Measurements from ENCODE around the gene EIF3M. TPM values are rescaled to one million over a fixed set of nuclear protein-coding genes. Genes with fewer than 3 reads are reported as not detected.

Gene EIF3M
- total RNA-seq, 2 experiments from 2014 or later = 402 to 435 TPM

GRCh38 chr11:32616903-32617302 lies 33.3 kb downstream of the EIF3M start:
- ChIA-PET POLR2A (no interaction called here), CTCF (no interaction called here)
- H3K27me3 Mint-ChIP-seq = peaks cover 8% of the 10 kb centered on the region
- ATAC-seq = no peak
- peaks cover 1% of the 10 kb centered on the region for H3K36me3 Mint-ChIP-seq (ENCODE audit: low read depth)
- H3K4me1 Mint-ChIP-seq (ENCODE audit: low read depth) = no peaks in the 10 kb centered on the region
- no peak overlapping the region for H3K27ac Mint-ChIP-seq
- no peak overlapping the region for H3K4me3 Mint-ChIP-seq
- intact Hi-C loops (cut with micrococcal nuclease) = no loop called here
- peaks cover 3% of the 10 kb centered on the region for H3K9me3 Mint-ChIP-seq
- no peak for TF ChIP-seq CTCF (IDR thresholded peaks at IDR 0.05)
- DNase-seq = no peak

DNA sequence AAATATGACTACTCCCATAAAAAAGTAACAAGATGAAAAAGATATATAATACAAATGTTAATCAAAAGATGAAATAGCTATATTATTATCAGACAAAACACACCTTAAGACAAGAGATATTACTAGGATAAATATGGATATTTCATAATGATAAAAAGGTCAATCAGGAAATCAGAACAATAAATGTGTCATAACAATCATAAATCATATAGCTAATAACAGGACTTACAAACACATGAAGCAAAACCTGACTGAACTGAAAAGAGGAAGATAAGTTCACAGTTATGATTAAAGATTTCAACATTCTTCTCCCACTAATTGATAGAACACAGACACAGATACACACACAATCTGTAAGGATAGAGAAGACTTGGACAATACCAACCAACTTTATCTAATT lies 47.2 kb downstream of the EIF3M start:
- Mint-ChIP-seq H3K27me3 (peaks cover 16% of the 10 kb centered on the region), H3K4me3 (no peak overlapping the region), H3K27ac (no peak overlapping the region), H3K4me1 (ENCODE audit: low read depth) (no peaks in the 10 kb centered on the region), H3K9me3 (no peaks in the 10 kb centered on the region), H3K36me3 (ENCODE audit: low read depth) (no peaks in the 10 kb centered on the region)
- ChIA-PET CTCF (no interaction called here), POLR2A (no interaction called here)
- no peak for TF ChIP-seq CTCF (IDR thresholded peaks at IDR 0.05)
- intact Hi-C loops (cut with micrococcal nuclease) = no loop called here
- ATAC-seq = no peak
- no peak for DNase-seq

- H3K4me3 Mint-ChIP-seq = no peak overlapping the region
These were observed 52.2 kb downstream of the EIF3M start for GRCh38 chr11:32635819-32636218.

DNA sequence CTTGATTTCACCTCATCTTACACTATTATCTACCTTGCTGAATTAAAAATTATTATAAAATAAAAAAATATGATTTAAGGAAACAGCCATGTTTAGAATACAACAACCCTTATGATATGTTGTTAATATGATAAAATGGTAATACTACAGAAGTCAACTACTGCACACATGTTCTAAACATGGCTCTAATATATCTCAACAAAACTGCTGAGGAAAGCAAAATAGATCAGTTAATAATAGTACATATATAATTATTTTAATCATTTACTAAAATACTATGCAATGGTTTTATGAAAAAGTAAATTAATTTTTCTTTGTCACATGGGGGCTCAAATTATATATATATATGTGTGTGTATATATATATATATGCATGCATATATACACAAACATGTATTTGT lies 57.7 kb downstream of the EIF3M start:
- H3K9me3 Mint-ChIP-seq = no peaks in the 10 kb centered on the region

More at GRCh38 chr11:32635819-32636218, 52.2 kb downstream of the EIF3M start:
- Mint-ChIP-seq H3K9me3 (no peaks in the 10 kb centered on the region), H3K4me1 (ENCODE audit: low read depth) (no peaks in the 10 kb centered on the region), H3K27ac (no peak overlapping the region), H3K27me3 (peaks cover 18% of the 10 kb centered on the region), H3K36me3 (ENCODE audit: low read depth) (no peaks in the 10 kb centered on the region)
- ChIA-PET CTCF (no interaction called here), POLR2A (no interaction called here)
- ATAC-seq = no peak
- TF ChIP-seq CTCF (IDR thresholded peaks at IDR 0.05) = no peak
- no peak for DNase-seq
- intact Hi-C loops (cut with micrococcal nuclease) = no loop called here

DNA sequence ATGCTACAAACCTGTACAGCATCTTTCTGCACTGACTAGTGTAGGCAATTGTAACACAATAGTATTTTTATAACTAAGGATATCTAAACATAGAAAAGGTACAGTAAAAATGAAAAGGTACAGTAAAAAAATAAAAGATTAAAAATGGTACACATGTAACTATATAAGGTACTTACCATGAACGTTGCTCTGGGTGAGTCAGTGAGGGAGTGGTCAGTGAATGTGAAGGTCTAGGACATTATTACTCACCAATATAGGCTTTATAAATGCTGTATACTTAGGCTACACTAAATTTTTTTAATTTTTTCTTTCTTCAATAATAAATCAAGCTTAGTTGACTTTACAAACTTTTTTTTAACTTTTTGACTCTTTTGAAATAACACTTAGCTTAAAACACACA lies 59.9 kb downstream of the EIF3M start:
- Mint-ChIP-seq H3K27me3 (peaks cover 2% of the 10 kb centered on the region), H3K36me3 (ENCODE audit: low read depth) (no peaks in the 10 kb centered on the region), H3K4me1 (ENCODE audit: low read depth) (no peaks in the 10 kb centered on the region), H3K4me3 (no peak overlapping the region), H3K27ac (no peak overlapping the region), H3K9me3 (no peaks in the 10 kb centered on the region)
- intact Hi-C loops (cut with micrococcal nuclease) = no loop called here
- TF ChIP-seq CTCF (IDR thresholded peaks at IDR 0.05) = no peak
- DNase-seq (no peak), ATAC-seq (no peak)
- POLR2A ChIA-PET = no interaction called here
- CTCF ChIA-PET = interaction anchor here (0.9 kb wide), 1 partner anchor 17 kb away, joined by 3 read pairs; no protein-coding TSS in a partner anchor

More for the DNA sequence above, 57.7 kb downstream of the EIF3M start:
- POLR2A ChIA-PET = no interaction called here
- ATAC-seq = no peak
- Mint-ChIP-seq H3K27me3 (peaks cover 11% of the 10 kb centered on the region), H3K36me3 (ENCODE audit: low read depth) (no peaks in the 10 kb centered on the region), H3K27ac (no peak overlapping the region), H3K4me3 (no peak overlapping the region), H3K4me1 (ENCODE audit: low read depth) (no peaks in the 10 kb centered on the region)
- DNase-seq = no peak
- CTCF ChIA-PET = no interaction called here
- intact Hi-C loops (cut with micrococcal nuclease) = no loop called here
- no peak for TF ChIP-seq CTCF (IDR thresholded peaks at IDR 0.05)

Other genes with a start within 250 kb of the EIF3M start
- not detected for gene WT1, start 148.3 kb upstream of the EIF3M start, total RNA-seq
- not detected for gene CCDC73, start 210.8 kb downstream of the EIF3M start, total RNA-seq
- gene PRRG4, start 246.1 kb downstream of the EIF3M start, total RNA-seq = under 1 TPM; 0.27 to 0.34 TPM

Measured in activated CD8-positive, alpha-beta T cell treated with anti-CD3 and anti-CD28 coated beads for 36 hours (primary cell).